Erythroblast (primary cell): Measurements from ENCODE around the gene ENTPD1.

Source experiments
- GATA1 ChIP-seq: IDR thresholded peaks from 2 replicates; pipeline ENCODE4 v1.6.1; 2011; ENCODE audit warnings: low read depth, mild to moderate bottlenecking, control low read depth, low read length, moderate library complexity
- POLR2A ChIP-seq: IDR thresholded peaks from 2 replicates; pipeline ENCODE4 v1.6.1; 2011; ENCODE audit warnings: mild to moderate bottlenecking, low read length

GRCh38 chr10:95755511-95756004 is 405 bp upstream of the ENTPD1 start:
- TF ChIP-seq POLR2A (no peak), GATA1 (no peak)
